ENCODE measurements around the gene EHMT1.
"Not testable (repeated sequence)": the region's sequence is repeated elsewhere in the genome, so short reads cannot be mapped to it uniquely, and the experiment has no call there.

EHMT1 gene

GRCh38 chr9:137696136-137696925 lies 77.5 kb downstream of the EHMT1 start:
- no peak for DNase-seq

- DNase-seq, result no peak
Measured at GRCh38 chr9:137697193-137697592, 78.4 kb downstream of the EHMT1 start.

- no peak for DNase-seq
Measured at GRCh38 chr9:137697832-137698231, 79.0 kb downstream of the EHMT1 start.

GRCh38 chr9:137700911-137701310 lies 82.1 kb downstream of the EHMT1 start:
- DNase-seq, result no peak

- no peak for DNase-seq
Measured at GRCh38 chr9:137702615-137703379, 84.0 kb downstream of the EHMT1 start.

- no peak for DNase-seq
Measured at GRCh38 chr9:137703842-137704508, 85.2 kb downstream of the EHMT1 start.

- peak; percentile 40 for DNase-seq
Measured at GRCh38 chr9:137705443-137705863, 86.6 kb downstream of the EHMT1 start.

GRCh38 chr9:137705906-137706305 lies 87.1 kb downstream of the EHMT1 start:
- DNase-seq, result no peak

GRCh38 chr9:137707361-137707760 lies 88.6 kb downstream of the EHMT1 start:
- DNase-seq, result no peak

- no peak for DNase-seq
Measured at GRCh38 chr9:137708590-137709284, 89.9 kb downstream of the EHMT1 start.

GRCh38 chr9:137709411-137710101 lies 90.8 kb downstream of the EHMT1 start:
- DNase-seq, result no peak

GRCh38 chr9:137710704-137711103 lies 91.9 kb downstream of the EHMT1 start:
- DNase-seq, result no peak

GRCh38 chr9:137711678-137712105 lies 92.9 kb downstream of the EHMT1 start:
- DNase-seq, result no peak

- DNase-seq, result no peak
Measured at GRCh38 chr9:137715321-137715720, 96.5 kb downstream of the EHMT1 start.

GRCh38 chr9:137715866-137716693 lies 97.3 kb downstream of the EHMT1 start:
- DNase-seq, result not testable (repeated sequence)

GRCh38 chr9:137716694-137717287 lies 98.0 kb downstream of the EHMT1 start:
- DNase-seq, result no peak

- DNase-seq, result no peak
Measured at GRCh38 chr9:137717776-137718327, 99.0 kb downstream of the EHMT1 start.

GRCh38 chr9:137719194-137719593 lies 100.4 kb downstream of the EHMT1 start:
- no peak for DNase-seq

- no peak for DNase-seq
Measured at GRCh38 chr9:137720571-137721110, 101.8 kb downstream of the EHMT1 start.

GRCh38 chr9:137721479-137721878 lies 102.7 kb downstream of the EHMT1 start:
- no peak for DNase-seq

All from activated gamma-delta T cell treated with Interleukin-2 at 50 U/mL for 16 hours (primary cell).